Astrocyte (in vitro differentiated cells and primary cell): ENCODE measurements around the gene LRRC4C.

Source experiments
- CTCF ChIP-seq: IDR thresholded peaks from 2 replicates; pipeline ENCODE4 v1.5.1; 2011; ENCODE audit warnings: low read depth, mild to moderate bottlenecking, inconsistent platforms, low read length, moderate library complexity; ENCODE audit not compliant: insufficient read depth
- EZH2 ChIP-seq: IDR thresholded peaks from 2 replicates; pipeline ENCODE4 v1.6.1; 2012; ENCODE audit warnings: mild to moderate bottlenecking, low read length, inconsistent platforms; ENCODE audit not compliant: insufficient read depth

GRCh38 chr11:41306431-41306830, 153.0 kb downstream of the LRRC4C start:
- TF ChIP-seq CTCF (no peak), EZH2 (no peak)
